ENCODE data around the gene NRP1. TPM values are rescaled to one million over a fixed set of nuclear protein-coding genes. Genes with fewer than 3 reads are reported as not detected.
A peak's percentile ranks its signal among the peaks of the same experiment; 100 is the strongest.
"Not testable (repeated sequence)": the region's sequence is repeated elsewhere in the genome, so short reads cannot be mapped to it uniquely, and the experiment has no call there.

The NRP1 gene
- 1 to 10 TPM; 1.6 to 1.7 TPM for total RNA-seq

- DNase-seq (peak; percentile 50), ATAC-seq (ENCODE audit: low read depth) (peak; percentile 48)
- no peaks in the 10 kb centered on the region for H3K9me3 Mint-ChIP-seq
- H3K27me3 Mint-ChIP-seq = peaks cover 59% of the 10 kb centered on the region
- H3K36me3 Mint-ChIP-seq = no peaks in the 10 kb centered on the region
- peak within 1 kb of the TSS; percentile 72 for H3K4me3 Mint-ChIP-seq
- POLR2A ChIA-PET = no interaction called here
- H3K27ac Mint-ChIP-seq = peak within 1 kb of the TSS; percentile 44
- peaks cover 14% of the 10 kb centered on the region for H3K4me1 Mint-ChIP-seq
Measured at GRCh38 chr10:33334153-33334804, at the start of gene NRP1. Gene NRP1, minus strand, starts transcription at chr10:33334667. Its CDS starts 285 bp downstream, at chr10:33334382.

- H3K4me3 Mint-ChIP-seq; H3K36me3 Mint-ChIP-seq; H3K9me3 Mint-ChIP-seq; ATAC-seq (ENCODE audit: low read depth); H3K27ac Mint-ChIP-seq; H3K4me1 Mint-ChIP-seq; POLR2A ChIA-PET; H3K27me3 Mint-ChIP-seq; DNase-seq: not testable (repeated sequence)
Measured at GRCh38 chr10:33384201-33384600, 49.7 kb upstream of the NRP1 start.

GRCh38 chr10:33382921-33383713 is 48.6 kb upstream of the NRP1 start:
- Mint-ChIP-seq H3K9me3 (peaks cover 2% of the 10 kb centered on the region), H3K4me3 (no peak overlapping the region), H3K27me3 (peaks cover 5% of the 10 kb centered on the region), H3K27ac (no peak overlapping the region), H3K36me3 (no peaks in the 10 kb centered on the region), H3K4me1 (no peaks in the 10 kb centered on the region)
- POLR2A ChIA-PET = no interaction called here
- DNase-seq (no peak), ATAC-seq (ENCODE audit: low read depth) (no peak)

GRCh38 chr10:33382216-33382600 is 47.7 kb upstream of the NRP1 start:
- no peak for ATAC-seq (ENCODE audit: low read depth)
- Mint-ChIP-seq H3K27ac (no peak overlapping the region), H3K9me3 (peaks cover 2% of the 10 kb centered on the region), H3K36me3 (no peaks in the 10 kb centered on the region), H3K4me3 (no peak overlapping the region), H3K4me1 (no peaks in the 10 kb centered on the region), H3K27me3 (peaks cover 5% of the 10 kb centered on the region)
- no peak for DNase-seq
- POLR2A ChIA-PET = no interaction called here

- H3K4me3 Mint-ChIP-seq = no peak overlapping the region
Measured at GRCh38 chr10:33381451-33382215, 47.2 kb upstream of the NRP1 start.

DNA sequence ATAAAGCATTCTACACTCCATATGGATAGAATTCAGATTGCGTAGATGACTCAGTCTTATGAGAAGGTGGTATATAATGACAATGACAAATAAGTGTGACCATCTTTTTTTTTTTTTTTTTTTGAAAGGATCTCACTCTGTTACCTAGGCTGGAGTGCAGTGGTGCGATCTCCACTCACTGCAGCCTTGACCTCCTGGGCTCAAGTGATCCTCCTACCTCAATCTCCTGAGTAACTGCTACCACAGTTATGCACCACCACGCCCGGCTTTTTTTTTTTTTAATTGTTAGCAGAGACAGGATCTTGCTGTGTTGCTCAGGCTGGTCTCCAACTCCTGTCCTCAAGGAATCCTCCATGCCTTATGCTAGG is 43.2 kb upstream of the NRP1 start:
- H3K4me3 Mint-ChIP-seq = no peak overlapping the region
- peaks cover 3% of the 10 kb centered on the region for H3K9me3 Mint-ChIP-seq
- ATAC-seq (ENCODE audit: low read depth) (no peak), DNase-seq (no peak)
- H3K27ac Mint-ChIP-seq = no peak overlapping the region
- H3K27me3 Mint-ChIP-seq = peaks cover 2% of the 10 kb centered on the region
- POLR2A ChIA-PET = no interaction called here
- H3K4me1 Mint-ChIP-seq = no peaks in the 10 kb centered on the region
- no peaks in the 10 kb centered on the region for H3K36me3 Mint-ChIP-seq

More at GRCh38 chr10:33381451-33382215, 47.2 kb upstream of the NRP1 start:
- POLR2A ChIA-PET = no interaction called here
- Mint-ChIP-seq H3K36me3 (no peaks in the 10 kb centered on the region), H3K9me3 (peaks cover 2% of the 10 kb centered on the region), H3K27me3 (peaks cover 5% of the 10 kb centered on the region), H3K27ac (no peak overlapping the region), H3K4me1 (no peaks in the 10 kb centered on the region)
- DNase-seq (no peak), ATAC-seq (ENCODE audit: low read depth) (no peak)

- Mint-ChIP-seq H3K27me3 (peaks cover 2% of the 10 kb centered on the region), H3K4me1 (no peaks in the 10 kb centered on the region), H3K9me3 (peaks cover 3% of the 10 kb centered on the region), H3K36me3 (no peaks in the 10 kb centered on the region), H3K27ac (no peak overlapping the region), H3K4me3 (no peak overlapping the region)
- ATAC-seq (ENCODE audit: low read depth) = no peak
- POLR2A ChIA-PET = no interaction called here
- DNase-seq = no peak
Measured at GRCh38 chr10:33376976-33377657, 42.6 kb upstream of the NRP1 start.

DNA sequence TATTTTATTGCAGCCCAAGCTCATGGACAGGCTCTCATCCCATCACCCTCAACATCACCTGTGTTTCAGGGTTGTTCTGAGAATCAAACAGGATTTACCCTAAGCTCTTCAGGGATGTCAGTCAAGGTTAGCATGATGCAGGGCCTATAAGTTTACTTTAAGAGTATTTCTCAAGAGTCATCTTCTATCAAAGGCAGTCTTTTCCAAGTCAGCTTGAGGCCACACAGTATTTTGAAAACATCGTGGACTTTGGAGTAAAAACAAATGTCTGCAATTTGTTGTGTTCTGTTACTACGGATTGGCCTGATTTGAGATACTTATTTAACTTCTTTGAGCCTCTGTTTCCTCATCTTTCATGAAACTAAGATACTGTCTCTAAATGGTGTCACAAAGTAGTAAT is 42.0 kb upstream of the NRP1 start:
- Mint-ChIP-seq H3K36me3 (no peaks in the 10 kb centered on the region), H3K27ac (no peak overlapping the region), H3K27me3 (peaks cover 4% of the 10 kb centered on the region), H3K4me3 (no peak overlapping the region), H3K4me1 (no peaks in the 10 kb centered on the region), H3K9me3 (peaks cover 3% of the 10 kb centered on the region)
- DNase-seq = no peak
- POLR2A ChIA-PET = no interaction called here
- ATAC-seq (ENCODE audit: low read depth) = no peak

- H3K9me3 Mint-ChIP-seq = peaks cover 7% of the 10 kb centered on the region
- H3K36me3 Mint-ChIP-seq = no peaks in the 10 kb centered on the region
- no peaks in the 10 kb centered on the region for H3K4me1 Mint-ChIP-seq
- no peak overlapping the region for H3K27ac Mint-ChIP-seq
- no peak for DNase-seq
- no peak overlapping the region for H3K4me3 Mint-ChIP-seq
- peaks cover 6% of the 10 kb centered on the region for H3K27me3 Mint-ChIP-seq
- no peak for ATAC-seq (ENCODE audit: low read depth)
- POLR2A ChIA-PET = no interaction called here
Measured at GRCh38 chr10:33373263-33373662, 38.8 kb upstream of the NRP1 start.

DNA sequence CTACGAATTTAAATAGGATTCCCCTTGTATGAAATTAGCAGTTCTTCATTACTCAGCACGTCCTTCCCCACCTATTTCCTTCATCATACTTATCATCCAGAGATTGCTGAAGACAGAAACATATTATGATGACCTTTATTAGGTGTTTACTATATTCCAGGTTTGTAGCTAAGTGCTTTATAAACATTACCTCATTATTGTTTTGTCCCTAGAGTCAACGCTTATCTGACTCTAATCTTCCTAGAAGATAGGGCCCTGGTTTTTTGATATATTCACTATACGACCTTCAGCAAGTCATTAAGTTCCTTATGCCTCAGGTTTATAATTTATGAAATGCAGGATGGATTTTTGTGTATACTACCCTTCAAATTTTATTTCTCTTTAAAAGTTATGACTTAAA is 36.8 kb upstream of the NRP1 start:
- ATAC-seq (ENCODE audit: low read depth) (no peak), DNase-seq (no peak)
- POLR2A ChIA-PET = no interaction called here
- Mint-ChIP-seq H3K9me3 (peaks cover 11% of the 10 kb centered on the region), H3K4me3 (no peak overlapping the region), H3K27ac (no peak overlapping the region), H3K4me1 (peaks cover under 1% of the 10 kb centered on the region), H3K36me3 (no peaks in the 10 kb centered on the region), H3K27me3 (peaks cover 6% of the 10 kb centered on the region)

GRCh38 chr10:33370434-33370930 is 36.0 kb upstream of the NRP1 start:
- Mint-ChIP-seq H3K4me1 (peaks cover 7% of the 10 kb centered on the region), H3K4me3 (no peak overlapping the region), H3K9me3 (peaks cover 14% of the 10 kb centered on the region), H3K27ac (no peak overlapping the region), H3K36me3 (no peaks in the 10 kb centered on the region), H3K27me3 (peaks cover 6% of the 10 kb centered on the region)
- no peak for DNase-seq
- POLR2A ChIA-PET = no interaction called here
- ATAC-seq (ENCODE audit: low read depth) = no peak

- no peaks in the 10 kb centered on the region for H3K36me3 Mint-ChIP-seq
- peaks cover 6% of the 10 kb centered on the region for H3K27me3 Mint-ChIP-seq
- H3K4me1 Mint-ChIP-seq = peaks cover 11% of the 10 kb centered on the region
Measured at GRCh38 chr10:33368086-33368485, 33.6 kb upstream of the NRP1 start.

DNA sequence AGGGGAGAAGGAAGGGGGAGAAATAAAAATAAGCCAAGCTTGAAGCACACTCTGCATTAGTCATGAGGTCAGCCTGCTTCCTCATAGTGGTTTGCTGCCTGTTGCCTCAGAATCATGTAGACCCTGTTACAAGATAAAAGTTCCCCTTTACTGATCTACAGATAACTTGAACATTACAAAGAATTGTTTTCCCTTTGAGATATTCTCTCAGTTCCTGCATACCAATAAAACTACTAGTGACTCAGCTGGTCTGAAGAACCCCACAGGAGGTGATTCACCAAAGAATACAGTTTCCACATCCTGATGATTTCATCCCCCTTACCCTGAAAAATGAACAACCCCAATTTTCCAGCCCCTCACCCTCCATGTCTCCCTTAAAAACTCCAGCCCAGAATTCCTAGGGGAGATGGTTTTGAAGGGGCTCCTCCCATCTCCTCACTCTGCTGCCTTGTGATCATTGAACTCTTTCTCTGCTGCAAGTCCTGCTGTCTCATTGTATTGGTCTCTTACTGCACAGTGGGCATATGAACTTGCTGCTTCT is 31.5 kb upstream of the NRP1 start:
- Mint-ChIP-seq H3K36me3 (no peaks in the 10 kb centered on the region), H3K4me3 (no peak overlapping the region), H3K4me1 (peaks cover 11% of the 10 kb centered on the region), H3K27me3 (peaks cover 2% of the 10 kb centered on the region), H3K27ac (no peak overlapping the region), H3K9me3 (peaks cover 19% of the 10 kb centered on the region)
- DNase-seq = no peak
- POLR2A ChIA-PET = no interaction called here
- ATAC-seq (ENCODE audit: low read depth) = peak; percentile 50

More at GRCh38 chr10:33368086-33368485, 33.6 kb upstream of the NRP1 start:
- H3K4me3 Mint-ChIP-seq = no peak overlapping the region
- DNase-seq = no peak
- POLR2A ChIA-PET = no interaction called here
- peaks cover 17% of the 10 kb centered on the region for H3K9me3 Mint-ChIP-seq
- no peak overlapping the region for H3K27ac Mint-ChIP-seq
- no peak for ATAC-seq (ENCODE audit: low read depth)

Measured in activated naive CD8-positive, alpha-beta T cell treated with anti-CD3 and anti-CD28 coated beads, Interleukin-2, amount 10 ng/mL, durations not matched to agents 7 days and 5 days (primary cell).